Measurements from ENCODE around the gene FBXO24. TPM values are rescaled to one million over a fixed set of nuclear protein-coding genes. Genes with fewer than 3 reads are reported as not detected.

Gene FBXO24
- total and polyA plus RNA-seq, 11 donors, result 0.11 to 0.75 (median 0.31) TPM; not detected in 4

DNA sequence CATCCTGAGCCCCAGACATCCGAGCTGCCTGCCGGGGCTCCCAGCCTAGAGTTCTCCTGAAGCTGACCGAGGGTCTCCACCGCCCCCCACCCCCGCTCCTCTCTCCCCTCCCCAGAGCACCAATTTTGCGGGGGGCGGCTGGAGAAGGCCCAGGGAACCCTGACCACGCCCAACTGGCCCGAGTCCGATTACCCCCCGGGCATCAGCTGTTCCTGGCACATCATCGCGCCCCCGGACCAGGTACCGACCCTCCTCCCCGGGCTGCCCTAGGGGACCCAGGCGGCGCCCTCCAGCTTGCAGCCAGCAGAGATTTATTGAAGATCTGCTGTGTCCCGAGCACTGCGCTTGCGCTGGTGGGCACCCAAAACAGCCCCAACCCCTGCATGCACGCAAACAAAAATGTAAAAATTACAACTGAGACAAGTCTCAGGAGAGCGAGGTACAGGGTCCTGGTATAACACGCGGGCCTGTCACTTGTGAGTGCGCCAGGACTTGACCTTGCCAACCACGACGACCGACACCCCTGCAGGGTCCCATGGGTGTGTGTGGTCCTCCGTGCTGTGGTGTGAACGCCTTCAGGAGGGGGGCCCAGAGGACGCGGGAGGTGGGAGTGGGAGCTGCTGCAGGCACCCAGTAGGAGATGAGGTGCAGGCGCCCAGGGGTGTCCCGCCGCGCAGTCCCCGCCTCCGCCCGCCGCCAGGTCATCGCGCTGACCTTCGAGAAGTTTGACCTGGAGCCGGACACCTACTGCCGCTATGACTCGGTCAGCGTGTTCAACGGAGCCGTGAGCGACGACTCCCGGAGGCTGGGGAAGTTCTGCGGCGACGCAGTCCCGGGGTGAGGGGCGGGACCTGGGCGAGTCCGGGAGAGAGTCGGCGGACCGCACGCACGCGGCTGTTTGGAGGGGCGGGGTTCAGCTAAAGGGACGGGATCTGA is 19.1 kb downstream of the FBXO24 start:
- ATAC-seq (peak; percentile 18 to 37 (median 30)), DNase-seq (peak; percentile 45 to 76 (median 68))
- TF ChIP-seq CTCF (IDR thresholded peaks at IDR 0.05), result no peak
- TF ChIP-seq POLR2A (IDR thresholded peaks at IDR 0.05), result no peak
- Histone ChIP-seq H3K27me3 (no peaks in the 10 kb centered on the region), H3K4me1 (peaks cover 0 to 34% (median 12%) of the 10 kb centered on the region in 12 donors), H3K27ac (peak overlapping the region in 11 of 12 donors; percentile 67 to 90 (median 80)), H3K36me3 (no peaks in the 10 kb centered on the region), H3K4me3 (peak overlapping the region; percentile 48 to 96 (median 76)), H3K9me3 (no peaks in the 10 kb centered on the region)
- intact Hi-C loops (cut with DNase I), result loop anchor here in 5 of 10 donors (1.0 to 5.0 kb wide), 4 partner anchors 68 to 87 kb away; partner anchors contain the start of genes GIGYF1 (in 2 of the 5) and GNB2 (in 1 of the 5)
- 13 to 30% (median 21%) methylated on average over 44 to 68 of the region's 68 CpGs for WGBS, 4 donors

DNA sequence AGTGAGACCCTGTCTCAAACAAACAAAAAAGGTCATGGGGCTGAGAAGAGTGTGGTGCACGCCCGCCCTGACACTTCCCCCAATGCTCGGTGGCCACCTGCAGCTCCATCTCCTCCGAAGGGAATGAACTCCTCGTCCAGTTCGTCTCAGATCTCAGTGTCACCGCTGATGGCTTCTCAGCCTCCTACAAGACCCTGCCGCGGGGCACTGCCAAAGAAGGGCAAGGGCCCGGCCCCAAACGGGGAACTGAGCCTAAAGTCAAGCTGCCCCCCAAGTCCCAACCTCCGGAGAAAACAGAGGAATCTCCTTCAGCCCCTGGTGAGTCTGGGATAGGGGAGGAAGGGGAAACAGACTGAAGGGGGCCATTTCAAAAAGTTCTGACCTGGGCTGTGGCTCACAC is 20.2 kb downstream of the FBXO24 start:
- Histone ChIP-seq H3K27ac (peak overlapping the region in 2 of 12 donors; percentile 80 to 90), H3K4me3 (peak overlapping the region in 1 of 12 donors; percentile 96), H3K9me3 (no peaks in the 10 kb centered on the region), H3K36me3 (no peaks in the 10 kb centered on the region), H3K4me1 (peaks cover 0 to 35% (median 12%) of the 10 kb centered on the region in 12 donors), H3K27me3 (no peaks in the 10 kb centered on the region)
- DNase-seq (no peak), ATAC-seq (no peak)
- TF ChIP-seq POLR2A (IDR thresholded peaks at IDR 0.05), result no peak
- TF ChIP-seq CTCF (IDR thresholded peaks at IDR 0.05), result no peak
- WGBS, 4 donors, result 89 to 95% (median 91%) methylated on average over 7 to 12 of the region's 12 CpGs
- intact Hi-C loops (cut with DNase I), result loop anchor here in 3 of 10 donors (5.0 kb wide), 2 partner anchors 71 to 86 kb away; partner anchors contain the start of gene GIGYF1 (in 1 of the 3)

GRCh38 chr7:100607111-100607510 is 21.0 kb downstream of the FBXO24 start:
- Histone ChIP-seq H3K4me1 (peaks cover 0 to 34% (median 12%) of the 10 kb centered on the region in 12 donors), H3K9me3 (no peaks in the 10 kb centered on the region), H3K27me3 (no peaks in the 10 kb centered on the region), H3K27ac (no peak overlapping the region), H3K4me3 (no peak overlapping the region), H3K36me3 (no peaks in the 10 kb centered on the region)
- DNase-seq (no peak), ATAC-seq (no peak)
- 89 to 95% (median 90%) methylated on average over 8 of the region's 8 CpGs for WGBS, 4 donors
- TF ChIP-seq POLR2A (IDR thresholded peaks at IDR 0.05), result no peak
- no peak for TF ChIP-seq CTCF (IDR thresholded peaks at IDR 0.05)
- intact Hi-C loops (cut with DNase I), result loop anchor here in 3 of 10 donors (5.0 kb wide), 2 partner anchors 70 to 85 kb away; partner anchors contain the start of gene GIGYF1 (in 1 of the 3)

DNA sequence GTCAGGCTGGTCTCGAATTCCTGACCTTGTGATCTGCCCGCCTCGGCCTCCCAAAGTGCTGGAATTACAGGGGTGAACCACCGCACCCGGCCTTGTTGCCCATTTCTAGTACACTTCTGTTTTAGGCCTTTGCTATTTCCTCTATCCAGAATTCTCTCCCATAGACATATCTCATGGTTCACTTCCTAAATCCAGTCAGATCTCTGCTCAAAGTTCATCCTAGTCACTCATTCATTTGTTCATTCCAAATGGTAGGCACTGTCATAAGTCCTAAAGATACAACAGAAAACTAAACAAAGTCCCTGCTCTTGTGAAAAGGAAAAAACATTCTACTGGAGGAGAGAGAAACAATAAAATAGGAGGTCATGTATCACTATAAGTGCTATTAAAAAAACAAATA is 23.8 kb downstream of the FBXO24 start:
- H3K27me3 ChIP-seq, result no peaks in the 10 kb centered on the region
- DNase-seq (no peak), ATAC-seq (no peak)
- no peak overlapping the region for H3K4me3 ChIP-seq
- intact Hi-C loops (cut with DNase I), result loop anchor here in 7 of 10 donors (5.0 to 10.0 kb wide), 4 partner anchors 62 to 82 kb away; partner anchors contain the start of genes GIGYF1 (in 4 of the 7) and GNB2 (in 2 of the 7)
- peaks cover 0 to 8% (median 0%) of the 10 kb centered on the region in 9 donors for H3K36me3 ChIP-seq
- peaks cover 0 to 34% (median 15%) of the 10 kb centered on the region in 12 donors for H3K4me1 ChIP-seq
- no peak overlapping the region for H3K27ac ChIP-seq
- TF ChIP-seq POLR2A (IDR thresholded peaks at IDR 0.05) (no peak), CTCF (IDR thresholded peaks at IDR 0.05) (no peak)
- 90 to 95% (median 92%) methylated on average over 5 of the region's 5 CpGs for WGBS, 4 donors
- H3K9me3 ChIP-seq, result no peaks in the 10 kb centered on the region

Data from heart left ventricle (tissue), 16 donors.